ENCODE measurements around the gene SLC16A7.

DNA sequence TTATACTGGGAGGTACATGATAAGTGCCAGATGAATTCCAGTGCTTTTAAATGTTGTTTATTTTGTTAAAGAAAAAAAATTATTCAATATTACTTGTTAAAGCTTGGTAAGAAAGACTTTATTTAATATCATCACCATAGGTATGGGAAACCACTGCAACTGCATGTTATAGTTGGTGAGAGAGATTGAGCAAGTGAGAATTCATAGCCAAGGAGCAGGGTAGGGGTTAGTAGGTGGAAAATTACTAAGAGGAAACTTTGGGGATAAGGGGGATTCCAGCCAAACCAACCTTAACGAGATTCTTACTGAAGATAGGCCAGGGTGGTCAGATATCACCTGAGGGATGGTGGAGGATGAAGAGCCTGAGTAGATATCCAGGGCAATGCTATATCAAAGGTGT lies 38.4 kb downstream of the SLC16A7 start:
- TF ChIP-seq POLR2AphosphoS5 (IDR thresholded peaks at IDR 0.05; ENCODE audit: low read depth, low read length) (no peak), POLR2A (IDR thresholded peaks at IDR 0.05; ENCODE audit: low read depth, low read length) (no peak), TAF1 (IDR thresholded peaks at IDR 0.05; ENCODE audit: low read depth, low read length) (no peak), SPI1 (IDR thresholded peaks at IDR 0.05; ENCODE audit: low read depth, low read length) (no peak)
